Measurements from ENCODE around the gene GABRA5. TPM values are rescaled to one million over a fixed set of nuclear protein-coding genes. Genes with fewer than 3 reads are reported as not detected.

GABRA5 gene
- total RNA-seq, 1 donor from 2014 or later, result not detected

DNA sequence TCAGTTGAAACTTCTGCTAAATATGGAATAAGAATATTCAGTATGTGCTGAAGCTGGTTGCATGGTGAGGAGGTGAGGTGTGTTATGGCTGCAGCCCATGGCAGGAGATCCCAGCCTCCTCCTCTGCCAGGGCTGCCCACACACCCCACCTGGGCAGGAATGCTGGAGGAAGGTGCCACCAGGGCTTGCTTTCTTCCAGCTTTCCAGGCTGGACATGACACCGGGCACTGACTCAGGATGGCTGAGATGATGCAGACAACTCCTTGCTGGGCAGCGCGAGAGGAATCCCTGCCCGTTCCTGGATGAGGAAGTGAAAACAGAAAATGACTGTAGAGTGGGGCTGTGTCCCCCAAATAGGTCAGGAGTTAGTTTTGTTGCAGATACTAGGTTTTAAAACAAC lies 118.2 kb downstream of the GABRA5 start:
- no peak for DNase-seq (ENCODE audit: low read depth, low spot score)

GRCh38 chr15:26996250-26996649 lies 129.4 kb downstream of the GABRA5 start:
- DNase-seq (ENCODE audit: low read depth, low spot score), result no peak

Other genes starting within 250 kb of the GABRA5 start
- 0.07 and 0.59 TPM in 2 replicates for gene GABRB3, start 94.0 kb upstream of the GABRA5 start, total RNA-seq
- gene GABRG3, start 104.1 kb downstream of the GABRA5 start, total RNA-seq, result not detected in 2 replicates

All from pulmonary artery endothelial cell (primary cell).